ENCODE results near the gene HEATR9. TPM values are rescaled to one million over a fixed set of nuclear protein-coding genes. Genes with fewer than 3 reads are reported as not detected.

The HEATR9 gene
- not detected for total RNA-seq

DNA sequence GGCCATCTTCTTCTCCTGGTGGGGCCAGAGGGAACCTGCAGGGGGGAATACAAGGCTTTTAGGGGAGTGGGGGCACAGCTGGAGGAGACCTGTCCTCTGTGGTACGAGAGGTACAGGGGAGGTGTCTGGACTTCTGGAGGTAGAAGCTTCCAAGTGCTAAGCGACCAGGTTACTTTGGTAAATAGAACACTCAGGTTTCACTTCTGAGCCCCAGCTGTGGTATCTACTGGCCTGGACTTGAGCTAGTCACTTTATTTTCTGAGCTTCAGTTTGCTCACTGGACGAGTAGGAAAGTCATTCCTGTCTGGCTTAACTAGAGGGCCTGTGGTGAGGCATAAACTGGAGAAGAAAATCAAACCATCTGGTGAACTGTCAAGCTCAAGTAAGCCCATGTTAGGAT lies at the start of gene HEATR9:
Gene HEATR9, minus strand, starts transcription at position 155 of the 400 bp plus-strand sequence. Its CDS starts 149 bp downstream, at position 6.
- peaks cover 0 to 4% of the 10 kb centered on the region in 2 donors for H3K4me1 ChIP-seq
- DNase-seq (ENCODE audit: low spot score), result no peak
- H3K27ac ChIP-seq, result no peak within 1 kb of the TSS
- no peak for TF ChIP-seq CTCF (IDR thresholded peaks at IDR 0.05)
- no peaks in the 10 kb centered on the region for H3K9me3 ChIP-seq
- H3K36me3 ChIP-seq, result no peaks in the 10 kb centered on the region
- no peaks in the 10 kb centered on the region for H3K27me3 ChIP-seq
- H3K4me3 ChIP-seq, result no peak within 1 kb of the TSS

GRCh38 chr17:35917519-35918213 lies 49.0 kb upstream of the HEATR9 start:
- no peak for TF ChIP-seq CTCF (IDR thresholded peaks at IDR 0.05)
- Histone ChIP-seq H3K27ac (no peak overlapping the region), H3K4me3 (no peak overlapping the region), H3K4me1 (no peaks in the 10 kb centered on the region), H3K36me3 (no peaks in the 10 kb centered on the region), H3K27me3 (no peaks in the 10 kb centered on the region), H3K9me3 (no peaks in the 10 kb centered on the region)
- DNase-seq (ENCODE audit: low spot score), result no peak

GRCh38 chr17:35915153-35915964 lies 46.7 kb upstream of the HEATR9 start:
- Histone ChIP-seq H3K4me3 (no peak overlapping the region), H3K9me3 (no peaks in the 10 kb centered on the region), H3K4me1 (no peaks in the 10 kb centered on the region), H3K36me3 (no peaks in the 10 kb centered on the region), H3K27ac (no peak overlapping the region), H3K27me3 (no peaks in the 10 kb centered on the region)
- no peak for TF ChIP-seq CTCF (IDR thresholded peaks at IDR 0.05)
- DNase-seq (ENCODE audit: low spot score), result no peak

DNA sequence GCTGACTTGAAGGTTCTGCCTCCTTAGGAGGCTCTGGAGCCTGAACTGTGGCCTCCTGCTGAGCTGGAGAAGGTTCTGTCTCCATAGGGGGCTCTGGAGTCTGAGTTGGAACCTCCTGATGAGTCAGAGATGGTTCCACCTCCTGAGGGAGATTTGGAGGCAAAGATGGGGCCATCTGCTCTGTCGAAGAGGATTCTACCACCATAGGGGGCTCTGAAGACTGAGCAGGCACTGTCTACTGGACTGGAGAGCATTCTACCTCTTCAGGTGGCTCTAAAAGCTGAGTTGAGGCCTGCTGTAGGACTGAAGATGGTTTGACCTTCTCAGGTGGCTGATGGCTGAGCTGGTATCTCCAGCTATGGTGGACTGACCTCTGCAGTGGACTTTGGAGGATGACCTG lies 45.7 kb upstream of the HEATR9 start:
- H3K4me1 ChIP-seq, result no peaks in the 10 kb centered on the region
- no peak for DNase-seq (ENCODE audit: low spot score)
- H3K27me3 ChIP-seq, result no peaks in the 10 kb centered on the region
- no peaks in the 10 kb centered on the region for H3K36me3 ChIP-seq
- no peak for TF ChIP-seq CTCF (IDR thresholded peaks at IDR 0.05)
- no peaks in the 10 kb centered on the region for H3K9me3 ChIP-seq
- H3K4me3 ChIP-seq, result no peak overlapping the region
- no peak overlapping the region for H3K27ac ChIP-seq

DNA sequence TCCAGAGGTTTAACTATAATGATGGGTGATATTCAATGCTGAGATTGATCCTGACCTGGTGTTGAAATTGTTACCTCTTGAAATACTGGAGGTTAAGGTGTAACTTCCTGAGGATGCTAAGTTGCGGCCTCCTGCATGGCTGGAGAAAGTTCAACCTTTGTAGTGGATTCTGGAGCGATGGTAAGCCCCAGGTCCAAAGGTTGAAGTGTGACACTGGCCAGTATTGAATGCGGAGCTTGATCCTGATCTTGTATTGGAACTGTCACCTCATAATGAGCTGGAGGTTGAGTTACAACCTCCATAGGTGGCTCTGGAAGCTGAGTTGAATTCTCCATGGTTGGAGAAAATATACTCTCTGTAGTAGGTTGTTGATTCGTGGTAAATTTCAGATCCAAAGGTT lies 44.9 kb upstream of the HEATR9 start:
- TF ChIP-seq CTCF (IDR thresholded peaks at IDR 0.05), result no peak
- Histone ChIP-seq H3K9me3 (no peaks in the 10 kb centered on the region), H3K36me3 (no peaks in the 10 kb centered on the region), H3K27me3 (no peaks in the 10 kb centered on the region), H3K4me1 (no peaks in the 10 kb centered on the region), H3K27ac (no peak overlapping the region), H3K4me3 (no peak overlapping the region)
- DNase-seq (ENCODE audit: low spot score), result no peak
